GM04503 (cell line): Measurements from ENCODE around the gene AGAP1.

Experiments
- DNase-seq: peaks from one replicate; pipeline ENCODE4 v3.0.0-alpha.2; 2012; ENCODE audit warnings: low read depth

The AGAP1 gene

GRCh38 chr2:235493775-235494715 lies at the start of gene AGAP1:
AGAP1 (plus strand) TSS chr2:235494043.
- DNase-seq: no peak

- DNase-seq: no peak
Measured at GRCh38 chr2:235444101-235444597, 49.7 kb upstream of the AGAP1 start.

GRCh38 chr2:235445116-235445515 lies 48.7 kb upstream of the AGAP1 start:
- DNase-seq: no peak

GRCh38 chr2:235446082-235446481 lies 47.8 kb upstream of the AGAP1 start:
- DNase-seq: no peak

GRCh38 chr2:235447210-235447609 lies 46.6 kb upstream of the AGAP1 start:
- DNase-seq: no peak

- no peak for DNase-seq
Measured at GRCh38 chr2:235449568-235449967, 44.3 kb upstream of the AGAP1 start.

- DNase-seq: no peak
Measured at GRCh38 chr2:235453605-235454151, 40.2 kb upstream of the AGAP1 start.

- DNase-seq: no peak
Measured at GRCh38 chr2:235458839-235459273, 35.0 kb upstream of the AGAP1 start.

- no peak for DNase-seq
Measured at GRCh38 chr2:235460548-235461047, 33.2 kb upstream of the AGAP1 start.

- DNase-seq: no peak
Measured at GRCh38 chr2:235461763-235462414, 32.0 kb upstream of the AGAP1 start.

- no peak for DNase-seq
Measured at GRCh38 chr2:235462415-235462790, 31.4 kb upstream of the AGAP1 start.

- DNase-seq: no peak
Measured at GRCh38 chr2:235463893-235464292, 29.9 kb upstream of the AGAP1 start.

GRCh38 chr2:235467588-235467987 lies 26.3 kb upstream of the AGAP1 start:
- no peak for DNase-seq

GRCh38 chr2:235468978-235469655 lies 24.7 kb upstream of the AGAP1 start:
- DNase-seq: peak; percentile 79

- DNase-seq: no peak
Measured at GRCh38 chr2:235471186-235471747, 22.6 kb upstream of the AGAP1 start.

GRCh38 chr2:235472443-235472842 lies 21.4 kb upstream of the AGAP1 start:
- DNase-seq: no peak

- no peak for DNase-seq
Measured at GRCh38 chr2:235478609-235479008, 15.2 kb upstream of the AGAP1 start.

- no peak for DNase-seq
Measured at GRCh38 chr2:235479604-235480003, 14.2 kb upstream of the AGAP1 start.

- DNase-seq: no peak
Measured at GRCh38 chr2:235480614-235481013, 13.2 kb upstream of the AGAP1 start.

- DNase-seq: no peak
Measured at GRCh38 chr2:235483313-235483712, 10.5 kb upstream of the AGAP1 start.

- DNase-seq: no peak
Measured at GRCh38 chr2:235485362-235485761, 8.5 kb upstream of the AGAP1 start.

GRCh38 chr2:235486729-235487128 lies 7.1 kb upstream of the AGAP1 start:
- DNase-seq: no peak
